ENCODE results near the gene PCDHA1. TPM values are rescaled to one million over a fixed set of nuclear protein-coding genes. Genes with fewer than 3 reads are reported as not detected.
"Not testable (repeated sequence)": the region's sequence is repeated elsewhere in the genome, so short reads cannot be mapped to it uniquely, and the experiment has no call there.

PCDHA1 gene
- under 1 TPM in 2 of 4 donors, not detected in 2; 0.06 to 0.43 TPM for polyA plus RNA-seq
- long read RNA-seq, donor 1, partial matches to known transcripts = 0 of 1 reads
- long read RNA-seq, donor 1, other reads (novel, unspliced or antisense) = 0 of 1 reads
- long read RNA-seq, donor 2 = 0 reads
- long read RNA-seq, donor 3, partial matches to known transcripts = 0 of 1 reads
- long read RNA-seq, donor 3, other reads (novel, unspliced or antisense) = 0 of 1 reads
- long read RNA-seq, donor 4 = 0 reads
- long read RNA-seq, donor 5 = 0 reads
- long read RNA-seq, donor 6 = 0 reads
- long read RNA-seq, donor 7 = 0 reads
- long read RNA-seq, donor 8 = 0 reads
- long read RNA-seq, donor 9 = 0 reads
- long read RNA-seq, donor 10, partial matches to known transcripts = 0 of 1 reads
- long read RNA-seq, donor 10, other reads (novel, unspliced or antisense) = 0 of 1 reads

- DNase-seq (no peak), FAIRE-seq (no peak)
- no peaks in the 10 kb centered on the region for H3K36me3 ChIP-seq (ENCODE audit: control insufficient read depth in 3 of 3, insufficient read depth in 2 of 3, low read depth in 1 of 3, low read length in 3 of 3)
- H3K27me3 ChIP-seq (ENCODE audit: control insufficient read depth in 3 of 3, insufficient read depth in 3 of 3, low read length in 3 of 3) = peaks cover 0 to 7% (median 0%) of the 10 kb centered on the region in 3 donors
- 27 to 37% (median 33%) methylated on average over 29 of the region's 29 CpGs for WGBS, 3 donors
- H3K4me1 ChIP-seq (ENCODE audit: control insufficient read depth in 3 of 3, insufficient read depth in 2 of 3, low read depth in 1 of 3, low read length in 2 of 3) = no peaks in the 10 kb centered on the region
- H3K9me3 ChIP-seq (ENCODE audit: control insufficient read depth in 2 of 2, insufficient read depth in 1 of 2, low read depth in 1 of 2, low read length in 1 of 2) = peaks cover 5 to 56% of the 10 kb centered on the region in 2 donors
- no peak within 1 kb of the TSS for H3K27ac ChIP-seq (ENCODE audit: low read depth in 1 of 3, low read length in 2 of 3)
- H3K4me3 ChIP-seq (ENCODE audit: low read depth in 1 of 3, low read length in 3 of 3) = no peak within 1 kb of the TSS
Observed at GRCh38 chr5:140785905-140786686, at the start of gene PCDHA1. TSS of gene PCDHA1 (plus strand) at chr5:140786140.

- Histone ChIP-seq H3K27ac (ENCODE audit: low read depth in 1 of 3, low read length in 2 of 3) (no peak overlapping the region), H3K4me3 (ENCODE audit: low read depth in 1 of 3, low read length in 3 of 3) (no peak overlapping the region), H3K4me1 (ENCODE audit: control insufficient read depth in 3 of 3, insufficient read depth in 2 of 3, low read depth in 1 of 3, low read length in 2 of 3) (no peaks in the 10 kb centered on the region), H3K36me3 (ENCODE audit: control insufficient read depth in 3 of 3, insufficient read depth in 2 of 3, low read depth in 1 of 3, low read length in 3 of 3) (no peaks in the 10 kb centered on the region), H3K9me3 (ENCODE audit: control insufficient read depth in 2 of 2, insufficient read depth in 1 of 2, low read depth in 1 of 2, low read length in 1 of 2) (peaks cover 0 to 6% of the 10 kb centered on the region in 2 donors), H3K27me3 (ENCODE audit: control insufficient read depth in 3 of 3, insufficient read depth in 3 of 3, low read length in 3 of 3) (no peaks in the 10 kb centered on the region)
- no peak for FAIRE-seq
- DNase-seq = no peak
- 61 to 79% (median 73%) methylated on average over 1 of the region's 1 CpG for WGBS, 3 donors
Observed at GRCh38 chr5:140737486-140737885, 48.5 kb upstream of the PCDHA1 start.

DNA sequence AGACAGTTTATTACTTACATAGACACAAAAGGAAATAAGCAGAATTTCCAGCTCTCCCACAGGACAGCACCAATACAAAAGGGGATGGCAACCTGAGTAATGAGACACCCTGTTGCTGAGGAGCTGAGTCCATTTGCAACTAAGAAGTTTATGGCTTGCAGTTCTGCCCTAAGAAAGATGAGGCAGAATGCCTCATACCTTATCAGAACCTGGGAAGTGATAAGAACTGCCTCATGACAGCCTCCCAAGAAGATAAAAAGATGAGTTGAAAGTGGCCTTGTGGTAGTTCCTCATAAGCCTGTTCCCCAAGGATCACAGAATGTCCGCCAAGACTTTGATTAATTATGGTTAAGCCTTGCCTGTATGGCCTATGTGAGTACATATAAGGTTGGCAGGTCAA lies 44.0 kb upstream of the PCDHA1 start:
- H3K9me3 ChIP-seq (ENCODE audit: control insufficient read depth in 2 of 2, insufficient read depth in 1 of 2, low read depth in 1 of 2, low read length in 1 of 2) = peaks cover 0 to 6% of the 10 kb centered on the region in 2 donors
- no peak for FAIRE-seq
- H3K27ac ChIP-seq (ENCODE audit: low read depth in 1 of 3, low read length in 2 of 3) = no peak overlapping the region
- H3K27me3 ChIP-seq (ENCODE audit: control insufficient read depth in 3 of 3, insufficient read depth in 3 of 3, low read length in 3 of 3) = no peaks in the 10 kb centered on the region
- DNase-seq = no peak
- H3K36me3 ChIP-seq (ENCODE audit: control insufficient read depth in 3 of 3, insufficient read depth in 2 of 3, low read depth in 1 of 3, low read length in 3 of 3) = no peaks in the 10 kb centered on the region
- no peak overlapping the region for H3K4me3 ChIP-seq (ENCODE audit: low read depth in 1 of 3, low read length in 3 of 3)
- WGBS, 3 donors = 71 to 90% (median 72%) methylated on average over 1 of the region's 1 CpG
- H3K4me1 ChIP-seq (ENCODE audit: control insufficient read depth in 3 of 3, insufficient read depth in 2 of 3, low read depth in 1 of 3, low read length in 2 of 3) = no peaks in the 10 kb centered on the region

GRCh38 chr5:140753561-140753960 lies 32.4 kb upstream of the PCDHA1 start:
- Histone ChIP-seq H3K27ac (ENCODE audit: low read depth in 1 of 3, low read length in 2 of 3) (no peak overlapping the region), H3K36me3 (ENCODE audit: control insufficient read depth in 3 of 3, insufficient read depth in 2 of 3, low read depth in 1 of 3, low read length in 3 of 3) (no peaks in the 10 kb centered on the region), H3K4me3 (ENCODE audit: low read depth in 1 of 3, low read length in 3 of 3) (no peak overlapping the region), H3K4me1 (ENCODE audit: control insufficient read depth in 3 of 3, insufficient read depth in 2 of 3, low read depth in 1 of 3, low read length in 2 of 3) (no peaks in the 10 kb centered on the region), H3K27me3 (ENCODE audit: control insufficient read depth in 3 of 3, insufficient read depth in 3 of 3, low read length in 3 of 3) (peaks cover 0 to 2% (median 0%) of the 10 kb centered on the region in 3 donors), H3K9me3 (ENCODE audit: control insufficient read depth in 2 of 2, insufficient read depth in 1 of 2, low read depth in 1 of 2, low read length in 1 of 2) (peaks cover 4 to 22% of the 10 kb centered on the region in 2 donors)
- DNase-seq (no peak), FAIRE-seq (no peak)
- WGBS, 3 donors = 83 to 86% (median 85%) methylated on average over 5 of the region's 5 CpGs

DNA sequence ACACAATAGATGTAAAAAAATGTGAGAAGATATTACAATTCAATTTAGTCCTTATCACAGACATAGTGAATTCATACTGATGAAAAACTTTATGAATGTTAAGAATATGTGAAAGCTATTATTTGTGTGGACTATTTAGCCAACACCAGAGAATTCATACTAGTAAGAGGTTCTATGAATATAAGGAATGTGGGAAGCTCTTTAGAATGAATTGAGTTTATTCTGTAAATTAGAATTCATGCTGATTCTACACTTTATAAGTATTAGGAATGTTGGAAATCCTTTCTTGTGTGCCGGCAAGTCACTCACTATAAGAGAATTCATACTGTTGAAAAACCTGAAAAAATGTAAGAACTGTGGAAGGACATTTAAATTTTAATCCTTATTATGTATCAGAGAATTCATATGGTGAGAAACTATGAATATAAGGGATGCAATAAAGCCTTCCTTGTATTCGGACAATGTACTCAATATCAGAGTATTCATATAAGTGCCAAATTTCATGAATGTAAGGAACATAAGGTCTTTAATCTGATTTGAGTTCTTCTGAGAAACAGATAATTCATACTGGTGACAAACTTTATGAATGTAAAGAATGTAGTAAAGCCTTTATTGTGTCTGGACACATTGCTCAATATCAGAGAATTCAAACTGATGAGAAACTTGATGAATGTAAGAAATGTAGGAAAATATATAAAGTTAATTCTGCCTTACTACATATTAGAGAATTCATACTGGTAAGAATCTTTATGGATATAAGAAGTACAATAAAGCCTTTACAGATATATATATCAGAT lies 21.6 kb upstream of the PCDHA1 start:
- H3K36me3 ChIP-seq (ENCODE audit: control insufficient read depth in 3 of 3, insufficient read depth in 2 of 3, low read depth in 1 of 3, low read length in 3 of 3) = no peaks in the 10 kb centered on the region
- no peaks in the 10 kb centered on the region for H3K27me3 ChIP-seq (ENCODE audit: control insufficient read depth in 3 of 3, insufficient read depth in 3 of 3, low read length in 3 of 3)
- peaks cover 4 to 29% of the 10 kb centered on the region in 2 donors for H3K9me3 ChIP-seq (ENCODE audit: control insufficient read depth in 2 of 2, insufficient read depth in 1 of 2, low read depth in 1 of 2, low read length in 1 of 2)
- FAIRE-seq (no peak), DNase-seq (no peak)
- no peaks in the 10 kb centered on the region for H3K4me1 ChIP-seq (ENCODE audit: control insufficient read depth in 3 of 3, insufficient read depth in 2 of 3, low read depth in 1 of 3, low read length in 2 of 3)
- H3K4me3 ChIP-seq (ENCODE audit: low read depth in 1 of 3, low read length in 3 of 3) = no peak overlapping the region
- WGBS, 3 donors = 85 to 88% (median 87%) methylated on average over 2 of the region's 2 CpGs
- H3K27ac ChIP-seq (ENCODE audit: low read depth in 1 of 3, low read length in 2 of 3) = no peak overlapping the region

DNA sequence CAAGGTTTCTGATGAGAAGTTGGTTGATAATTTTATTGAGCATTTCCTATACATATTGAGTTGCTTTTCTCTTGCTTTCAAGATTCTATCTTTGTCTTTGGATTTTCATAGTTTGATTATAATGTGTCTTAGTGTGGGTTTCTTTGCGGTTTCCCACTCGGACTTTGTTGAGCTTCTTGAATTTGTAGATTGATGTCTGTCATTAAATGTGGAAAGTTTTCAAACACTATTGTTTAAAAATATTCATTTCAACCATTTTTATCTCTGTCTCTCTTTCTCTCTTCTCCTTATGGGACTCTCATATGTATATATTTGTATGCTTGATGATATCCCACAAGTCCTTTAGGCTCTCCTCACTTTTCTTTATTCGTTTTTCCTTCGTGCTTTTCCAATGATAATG lies 18.5 kb upstream of the PCDHA1 start:
- H3K9me3 ChIP-seq (ENCODE audit: control insufficient read depth in 2 of 2, insufficient read depth in 1 of 2, low read depth in 1 of 2, low read length in 1 of 2) = peaks cover 3 to 18% of the 10 kb centered on the region in 2 donors
- 87 to 88% (median 87%) methylated on average over 4 of the region's 4 CpGs for WGBS, 3 donors

GRCh38 chr5:140780512-140780911 lies 5.4 kb upstream of the PCDHA1 start:
- 89 to 94% (median 89%) methylated on average over 1 of the region's 1 CpG for WGBS, 3 donors
- Histone ChIP-seq H3K27me3 (ENCODE audit: control insufficient read depth in 3 of 3, insufficient read depth in 3 of 3, low read length in 3 of 3) (no peaks in the 10 kb centered on the region), H3K36me3 (ENCODE audit: control insufficient read depth in 3 of 3, insufficient read depth in 2 of 3, low read depth in 1 of 3, low read length in 3 of 3) (no peaks in the 10 kb centered on the region), H3K9me3 (ENCODE audit: control insufficient read depth in 2 of 2, insufficient read depth in 1 of 2, low read depth in 1 of 2, low read length in 1 of 2) (peaks cover 2 to 48% of the 10 kb centered on the region in 2 donors), H3K4me1 (ENCODE audit: control insufficient read depth in 3 of 3, insufficient read depth in 2 of 3, low read depth in 1 of 3, low read length in 2 of 3) (no peaks in the 10 kb centered on the region), H3K27ac (ENCODE audit: low read depth in 1 of 3, low read length in 2 of 3) (no peak overlapping the region), H3K4me3 (ENCODE audit: low read depth in 1 of 3, low read length in 3 of 3) (no peak overlapping the region)
- no peak for DNase-seq
- FAIRE-seq = no peak

More for the DNA sequence above, 18.5 kb upstream of the PCDHA1 start:
- Histone ChIP-seq H3K27me3 (ENCODE audit: control insufficient read depth in 3 of 3, insufficient read depth in 3 of 3, low read length in 3 of 3) (no peaks in the 10 kb centered on the region), H3K27ac (ENCODE audit: low read depth in 1 of 3, low read length in 2 of 3) (no peak overlapping the region), H3K4me1 (ENCODE audit: control insufficient read depth in 3 of 3, insufficient read depth in 2 of 3, low read depth in 1 of 3, low read length in 2 of 3) (no peaks in the 10 kb centered on the region), H3K36me3 (ENCODE audit: control insufficient read depth in 3 of 3, insufficient read depth in 2 of 3, low read depth in 1 of 3, low read length in 3 of 3) (no peaks in the 10 kb centered on the region), H3K4me3 (ENCODE audit: low read depth in 1 of 3, low read length in 3 of 3) (no peak overlapping the region)
- FAIRE-seq (no peak), DNase-seq (no peak)

- not testable (repeated sequence) for DNase-seq; H3K4me3 ChIP-seq (ENCODE audit: low read depth in 1 of 3, low read length in 3 of 3); FAIRE-seq; H3K27ac ChIP-seq (ENCODE audit: low read depth in 1 of 3, low read length in 2 of 3); H3K27me3 ChIP-seq (ENCODE audit: control insufficient read depth in 3 of 3, insufficient read depth in 3 of 3, low read length in 3 of 3); H3K36me3 ChIP-seq (ENCODE audit: control insufficient read depth in 3 of 3, insufficient read depth in 2 of 3, low read depth in 1 of 3, low read length in 3 of 3); H3K4me1 ChIP-seq (ENCODE audit: control insufficient read depth in 3 of 3, insufficient read depth in 2 of 3, low read depth in 1 of 3, low read length in 2 of 3)
- WGBS, 3 donors = 54 to 76% (median 68%) methylated on average over 44 of the region's 44 CpGs
- peaks cover 5 to 54% of the 10 kb centered on the region in 2 donors for H3K9me3 ChIP-seq (ENCODE audit: control insufficient read depth in 2 of 2, insufficient read depth in 1 of 2, low read depth in 1 of 2, low read length in 1 of 2)
Observed at GRCh38 chr5:140787422-140787821, 1.5 kb downstream of the PCDHA1 start.

Data from small intestine (tissue), 16 donors.